DMS114 treated with DMSO at 0.1 percent for 48 hours (cell line): ENCODE data around the gene ELSPBP1.
"Not testable (repeated sequence)": the region's sequence is repeated elsewhere in the genome, so short reads cannot be mapped to it uniquely, and the experiment has no call there.

Experiments
- DNase-seq: peaks from one replicate; lab custom pipeline; 2025; ENCODE audit not compliant: unreplicated experiment; lab: John Stamatoyannopoulos, UW

The ELSPBP1 gene

DNA sequence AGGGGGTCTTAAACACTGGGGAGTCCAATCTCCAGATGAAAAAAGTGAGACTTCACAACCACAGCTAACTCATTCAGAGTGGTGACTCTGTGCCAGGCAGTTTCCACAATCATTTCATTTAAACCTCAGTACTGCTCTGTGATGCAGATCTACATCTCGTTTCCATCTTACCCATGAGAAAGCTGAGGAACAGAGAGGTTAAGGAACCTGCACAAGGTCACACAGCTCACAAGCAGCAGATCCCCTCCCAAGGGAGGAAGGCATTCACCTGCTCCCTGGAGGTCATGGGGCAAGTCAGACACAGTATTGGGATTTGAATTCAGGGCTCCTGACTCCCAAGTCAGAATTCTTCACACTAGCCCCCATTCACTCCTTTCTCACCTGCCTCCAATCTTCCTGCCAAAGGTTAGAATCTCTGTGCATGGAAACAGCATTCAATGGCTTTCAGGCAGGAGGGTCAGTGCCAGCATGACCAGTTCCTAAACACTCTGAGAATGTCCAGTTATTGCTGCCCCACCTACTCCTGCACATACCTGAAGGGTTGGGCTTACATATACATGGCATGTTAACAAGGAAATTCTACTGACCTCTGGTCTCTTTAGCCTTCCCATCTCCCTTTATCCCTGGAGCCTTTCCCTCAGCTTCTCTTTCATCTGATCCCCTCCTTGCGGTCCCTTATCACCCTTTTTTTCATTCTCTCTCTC, 47.6 kb downstream of the ELSPBP1 start:
- DNase-seq, result no peak

DNA sequence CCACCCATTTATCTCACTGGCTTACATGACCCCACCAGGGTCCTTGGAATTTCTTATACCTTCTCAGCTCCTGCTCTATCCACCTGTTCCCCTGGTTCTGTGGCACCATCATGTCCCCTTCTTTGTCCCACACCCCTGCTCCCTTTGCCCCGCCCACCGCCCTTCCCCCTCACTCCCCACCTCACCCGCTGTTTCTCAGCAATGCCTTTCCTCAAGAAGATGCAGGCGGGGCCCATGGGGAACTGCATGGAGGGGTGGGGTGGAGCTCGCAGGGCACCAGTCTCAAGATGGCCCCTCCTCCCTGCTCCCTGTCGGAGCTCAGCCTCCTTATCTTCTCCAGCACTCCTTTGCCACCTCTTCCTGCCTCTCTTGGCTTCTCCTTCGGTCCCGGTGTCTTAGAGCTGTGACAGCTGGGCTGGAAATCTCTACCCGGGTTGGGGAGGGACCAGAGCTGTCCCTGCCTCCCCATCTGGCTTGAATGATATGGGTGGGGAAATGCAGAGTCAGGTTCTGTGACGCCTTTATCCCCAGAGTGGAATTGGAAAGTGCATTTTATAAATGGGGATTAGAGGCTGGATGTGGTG, 49.3 kb downstream of the ELSPBP1 start, which contains the start of gene CABP5:
CABP5 (minus strand) TSS at position 405 of the 584 bp plus-strand sequence; CDS start at position 248, 157 bp downstream.
- DNase-seq, result no peak

DNA sequence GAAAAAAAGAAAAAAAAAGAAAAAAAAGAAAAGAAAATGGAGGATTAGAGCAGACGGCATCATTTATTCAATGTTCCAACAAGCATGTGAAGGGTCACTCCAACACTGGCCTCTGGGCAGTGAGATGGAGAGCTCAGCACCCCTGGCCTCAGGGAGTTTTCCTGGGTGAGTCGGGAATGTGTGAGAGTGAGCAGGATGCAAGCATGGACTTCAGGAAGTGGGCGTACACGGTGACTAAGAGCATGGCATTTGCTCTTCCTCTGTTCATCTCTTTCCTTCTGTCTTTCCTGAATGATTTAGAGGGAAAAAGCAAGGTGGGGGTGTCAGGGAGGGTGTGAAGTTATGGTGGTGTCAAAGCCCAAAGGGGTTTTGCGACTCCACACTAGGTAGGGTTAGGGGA, 50.1 kb downstream of the ELSPBP1 start:
- no peak for DNase-seq

DNA sequence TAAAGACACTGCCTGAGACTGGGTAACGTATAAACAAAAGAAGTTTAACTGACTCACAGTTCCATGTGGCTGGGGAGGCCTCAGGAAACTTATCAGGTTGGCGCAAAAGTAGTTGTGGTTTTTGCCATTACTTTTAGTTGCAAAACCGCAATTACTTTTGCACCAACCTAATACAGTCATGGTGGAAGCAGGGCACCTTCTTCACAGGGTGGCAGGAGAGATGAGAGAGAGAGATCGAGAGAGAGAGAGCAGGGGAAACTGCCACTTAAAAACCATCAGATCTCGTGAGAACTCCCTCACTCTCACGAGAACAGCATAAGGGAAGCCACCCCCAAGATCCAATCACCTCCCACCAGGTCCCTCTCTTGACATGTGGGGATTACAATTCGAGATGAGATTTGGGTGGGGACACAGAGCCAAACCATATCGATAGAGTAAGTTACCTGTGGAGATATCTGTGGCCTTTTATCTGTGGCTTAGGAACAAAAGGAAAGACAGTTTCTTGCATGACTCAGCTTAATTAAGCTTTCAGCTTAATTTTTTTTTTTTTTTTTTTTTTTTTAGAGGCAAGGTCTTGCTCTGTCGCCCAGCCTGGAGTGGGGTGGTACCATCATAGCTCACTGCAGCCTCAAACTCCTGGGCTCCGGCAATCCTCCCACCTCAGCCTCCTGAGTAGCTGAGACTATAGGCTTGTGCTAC, 57.1 kb downstream of the ELSPBP1 start:
- no peak for DNase-seq

- no peak for DNase-seq
Observed at GRCh38 chr19:48053076-48053475, 58.6 kb downstream of the ELSPBP1 start.

GRCh38 chr19:48053856-48054255, 59.4 kb downstream of the ELSPBP1 start:
- no peak for DNase-seq

GRCh38 chr19:48059331-48059730, 64.9 kb downstream of the ELSPBP1 start:
- no peak for DNase-seq

GRCh38 chr19:48060381-48060780, 65.9 kb downstream of the ELSPBP1 start:
- DNase-seq, result no peak

- DNase-seq, result no peak
Observed at GRCh38 chr19:48061401-48062344, 67.2 kb downstream of the ELSPBP1 start.

DNA sequence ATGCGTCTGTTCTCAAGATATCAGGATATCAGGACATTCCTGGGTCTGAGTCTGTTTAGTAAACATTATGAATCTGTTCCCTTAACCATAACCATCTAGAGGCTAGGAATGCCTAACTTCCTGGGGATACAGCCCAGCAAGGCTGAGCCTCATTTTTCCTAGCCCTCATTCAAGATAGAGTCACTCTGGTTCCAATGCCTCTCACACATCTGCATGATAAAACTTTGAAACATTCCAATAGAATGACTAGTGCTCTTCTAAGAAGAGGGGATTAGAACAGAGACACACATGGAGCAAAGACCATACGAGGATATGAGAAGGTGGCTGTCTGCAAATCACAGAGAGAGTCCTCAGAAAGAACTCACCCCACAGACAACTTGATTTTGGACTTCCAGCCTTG, 70.1 kb downstream of the ELSPBP1 start:
- DNase-seq, result no peak

DNA sequence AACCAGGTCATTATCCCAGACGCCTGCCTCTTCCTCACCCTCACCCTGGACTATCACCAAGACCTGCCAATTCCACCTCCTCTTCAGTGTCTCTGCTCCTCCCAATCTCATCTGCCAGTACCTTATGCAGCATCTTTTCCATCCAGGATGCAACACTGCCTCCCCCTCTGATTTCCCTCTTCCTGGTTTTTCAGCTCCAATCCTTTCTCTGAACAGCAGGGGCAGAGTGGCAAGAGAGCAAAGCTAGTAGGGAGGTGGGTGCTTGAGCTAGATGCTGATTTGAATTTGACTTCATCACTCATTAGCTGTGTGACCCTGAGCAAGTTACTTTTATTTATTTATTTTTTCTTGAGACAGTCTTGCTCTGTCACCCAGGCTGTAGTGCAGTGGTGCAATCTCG, 75.0 kb downstream of the ELSPBP1 start:
- no peak for DNase-seq

GRCh38 chr19:48070177-48070769, 75.8 kb downstream of the ELSPBP1 start:
- not testable (repeated sequence) for DNase-seq
